HepG2 (cell line): ENCODE results near the gene ZBTB44. TPM values are rescaled to one million over a fixed set of nuclear protein-coding genes. Genes with fewer than 3 reads are reported as not detected.

Source experiments
- ATAC-seq: fragments of 200-7000 bp; cut with Tn5 transposase; 3 replicates; pipeline ENCODE4 v1.9.1; 2020; ENCODE audit warnings: mild to moderate bottlenecking, moderate library complexity
- BruUV-seq: library from RNA; stranded (reverse); fragments of 400-500 nt; replicated peaks from 2 replicates; lab custom pipeline; 2021; lab: Mats Ljungman, UMichigan
- CTCF ChIA-PET: fragments of 300-600 bp; formaldehyde crosslinking; extraction: SDS; loops from one replicate; lab custom pipeline; 2021; ENCODE audit warnings: low total read pairs, inconsistent platforms, low intra/inter-chr PET ratio; lab: Yijun Ruan, JAX
- POLR2A ChIA-PET: fragments of 350-600 bp; sonication (Branson Sonifier 250); formaldehyde crosslinking; loops from one replicate; lab custom pipeline; 2020; ENCODE audit warnings: antibody characterized with exemption, inconsistent platforms; lab: Yijun Ruan, JAX
- DNase-seq: peaks from one replicate; pipeline ENCODE4 v3.0.0-alpha.2; 2015; ENCODE audit warnings: low spot score
- FAIRE-seq: peaks from 3 replicates; lab custom pipeline; 2011; peaks lifted over from hg19 to GRCh38; lab: Jason Lieb, UNC
- H2AFZ ChIP-seq: one replicate; pipeline ENCODE4 v1.6.1; 2011; ENCODE audit warnings: low read length, inconsistent platforms
- H3K27ac ChIP-seq: fragments of 300-600 bp; 3 replicates; pipeline ENCODE4 v1.8.0; 2011; ENCODE audit warnings: mixed run types, mild to moderate bottlenecking, mixed read lengths, low read length, inconsistent platforms; ENCODE audit not compliant: insufficient read depth; ENCODE audit errors: extremely low read length
- H3K27me3 ChIP-seq, 2 experiments: fragments of 200-600 bp in 1 of 2; 2 replicates in 1 of 2; 3 replicates in 1 of 2; pipeline versions ENCODE4 v1.6.0 to v1.8.0; 2011; ENCODE audit warnings: low read length in 2 of 2, mild to moderate bottlenecking in 2 of 2, moderate library complexity in 2 of 2, inconsistent platforms in 1 of 2; ENCODE audit not compliant: insufficient read depth in 2 of 2, control insufficient read depth in 1 of 2
- H3K36me3 ChIP-seq, 2 experiments: fragments of 200-600 bp in 1 of 2; replicated peaks in 1 of 2; 2 replicates in 1 of 2; 3 replicates in 1 of 2; pipeline versions ENCODE4 v1.5.1 to v1.8.0; 2011; ENCODE audit warnings: low read length in 2 of 2, inconsistent platforms in 1 of 2; ENCODE audit not compliant: insufficient read depth in 2 of 2, control insufficient read depth in 1 of 2
- H3K4me1 ChIP-seq: 2 replicates; pipeline ENCODE4 v1.5.1; 2012; ENCODE audit warnings: low read length, inconsistent platforms; ENCODE audit not compliant: insufficient read depth
- H3K4me2 ChIP-seq: 2 replicates; pipeline ENCODE4 v1.6.0; 2011; ENCODE audit warnings: low read depth, low read length, inconsistent platforms
- H3K4me3 ChIP-seq, 3 experiments: fragments of 200-600 bp in 1 of 3; sonication (generic), shearing (Covaris generic) in 1 of 3; replicated peaks in 1 of 3; 2 replicates each; pipeline ENCODE4 v1.5.1; 2011 to 2016; ENCODE audit warnings: low read length in 3 of 3, inconsistent platforms in 2 of 3, low read depth in 2 of 3, mild to moderate bottlenecking in 2 of 3, control low read depth in 1 of 3, mixed read lengths in 1 of 3; ENCODE audit not compliant: insufficient read depth in 1 of 3
- H3K79me2 ChIP-seq: one replicate; pipeline ENCODE4 v1.6.1; 2011; ENCODE audit warnings: low read length, inconsistent platforms; ENCODE audit not compliant: insufficient read depth
- H3K9ac ChIP-seq: 2 replicates; pipeline ENCODE4 v1.6.0; 2011; ENCODE audit warnings: mild to moderate bottlenecking, low read depth, low read length, inconsistent platforms; ENCODE audit not compliant: insufficient read depth
- H3K9me3 ChIP-seq: 2 replicates; pipeline ENCODE4 v1.5.1; 2012; ENCODE audit warnings: mild to moderate bottlenecking, low read length
- H4K20me1 ChIP-seq: 2 replicates; pipeline ENCODE4 v1.6.0; 2011; ENCODE audit warnings: inconsistent platforms, mild to moderate bottlenecking, low read length, moderate library complexity; ENCODE audit not compliant: insufficient read depth
- HMGA1 ChIP-seq: sonication (generic); formaldehyde crosslinking; conservative IDR thresholded peaks from 2 replicates; pipeline ENCODE4 v1.4.0; 2020; ENCODE audit warnings: missing genetic modification reagents
- HOXA5 ChIP-seq: sonication (generic); formaldehyde crosslinking; IDR thresholded peaks from 2 replicates; pipeline ENCODE4 v1.4.0; 2020; ENCODE audit warnings: missing genetic modification reagents
- NFYB ChIP-seq: sonication (generic); formaldehyde crosslinking; IDR thresholded peaks from 2 replicates; pipeline ENCODE4 v1.4.0; 2020; ENCODE audit warnings: missing genetic modification reagents
- RFXAP ChIP-seq: sonication (generic); formaldehyde crosslinking; IDR thresholded peaks from 2 replicates; pipeline ENCODE4 v1.4.0; 2020; ENCODE audit warnings: missing genetic modification reagents, borderline replicate concordance
- ZNF761 ChIP-seq: sonication (generic); formaldehyde crosslinking; conservative IDR thresholded peaks from 2 replicates; pipeline ENCODE4 v1.4.0; 2020; ENCODE audit warnings: mild to moderate bottlenecking, missing genetic modification reagents
- WGBS: methylation state at CpG from one replicate; pipeline ENCODE4 v1.1.6; 2017; ENCODE audit warnings: low lambda C conversion rate; 5-methylcytosine and 5-hydroxymethylcytosine counted together
- in situ Hi-C: cut with HindIII; loops from 2 replicates; pipeline ENCODE4 v1.10.0; 2017; ENCODE audit warnings: low pct_unique_long_range_greater_than_20kb; ENCODE audit not compliant: extremely low pct_ligation_motif_present
- intact Hi-C: fragments of 100-400 bp; cut with micrococcal nuclease; formaldehyde crosslinking; loops from one replicate; pipeline ENCODE4 v1.10.0; 2022; ENCODE audit not compliant: unreplicated experiment
- polyA plus RNA-seq, 8 experiments: library from polyadenylated mRNA; depleted of rRNA in 3 of 8; stranded (reverse) in 7 of 8; unstranded in 1 of 8; fragments of >200 nt; fragmentation: Illumina TruSeq in 4 of 8; extraction: Trizol in 4 of 8; gene quantifications; 2 replicates each; pipeline versions ENCODE4 v1.2.1 to v1.2.3, GENCODE V29; 2011 to 2016; ENCODE audit warnings: low read depth in 4 of 8, missing spikeins in 1 of 8, mixed read lengths in 1 of 8; ENCODE audit not compliant: insufficient read depth in 1 of 8
- total RNA-seq, 5 experiments: library from RNA; depleted of rRNA; stranded (reverse); fragments of >200 nt; fragmentation: Illumina TruSeq; extraction: Trizol; gene quantifications; 2 replicates each; pipeline ENCODE4 v1.2.3, GENCODE V29; 2016; ENCODE audit warnings: low read depth in 1 of 5
- TF ChIP-seq, protein P1 (sequence below): sonication (generic); formaldehyde crosslinking; IDR thresholded peaks from 2 replicates; pipeline ENCODE4 v1.5.0; 2020; ENCODE audit warnings: missing genetic modification reagents
- TF ChIP-seq, protein P2 (sequence below): sonication (generic); formaldehyde crosslinking; IDR thresholded peaks from 2 replicates; pipeline ENCODE4 v1.4.0; 2020; ENCODE audit warnings: missing genetic modification reagents, mild to moderate bottlenecking, borderline replicate concordance
- TF ChIP-seq, protein P3 (sequence below): IDR thresholded peaks from 2 replicates; pipeline ENCODE4 v1.6.1; 2016; ENCODE audit warnings: mild to moderate bottlenecking, missing biosample characterization, missing genetic modification reagents

Gene ZBTB44
- total and polyA plus RNA-seq, 2 of the 13 experiments (the other 11 are each of a cell fraction or from before 2014, with no cell fraction given): 22.8 to 23.6 TPM

DNA sequence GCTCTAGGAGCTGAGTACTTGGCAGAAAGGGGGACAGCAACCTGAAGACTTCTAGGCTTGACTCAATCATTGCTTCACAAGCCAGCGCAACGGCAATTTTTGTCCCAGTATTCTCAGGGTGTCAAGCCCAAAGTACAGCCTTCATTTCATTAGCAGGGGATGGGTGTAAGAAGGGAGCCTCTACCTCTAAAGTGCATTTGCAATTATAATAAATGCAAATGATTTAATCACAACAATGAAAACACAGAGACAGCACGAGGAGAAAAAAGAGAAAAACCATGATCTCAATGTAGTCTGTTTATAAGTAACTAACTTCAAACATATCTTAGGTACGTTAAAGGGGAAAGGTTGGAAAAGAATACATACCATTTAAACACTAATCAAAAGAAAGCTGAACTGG, 34.7 kb downstream of the ZBTB44 start:
- in situ Hi-C loops (no loop called here), intact Hi-C loops (no loop called here)
- Histone ChIP-seq H3K27me3 (no peaks in the 10 kb centered on the region), H3K79me2 (no peaks in the 10 kb centered on the region), H3K4me3 (no peak overlapping the region), H4K20me1 (no peaks in the 10 kb centered on the region), H3K27ac (no peak overlapping the region), H3K36me3 (no peaks in the 10 kb centered on the region; a peak in 1 of 5 replicates), H2AFZ (no peak overlapping the region), H3K4me1 (peaks cover 10% of the 10 kb centered on the region), H3K9me3 (no peaks in the 10 kb centered on the region), H3K4me2 (no peak overlapping the region), H3K9ac (no peak overlapping the region)
- ChIA-PET CTCF (no interaction called here), POLR2A (no interaction called here)
- no peak for FAIRE-seq
- TF ChIP-seq, protein P1, sequence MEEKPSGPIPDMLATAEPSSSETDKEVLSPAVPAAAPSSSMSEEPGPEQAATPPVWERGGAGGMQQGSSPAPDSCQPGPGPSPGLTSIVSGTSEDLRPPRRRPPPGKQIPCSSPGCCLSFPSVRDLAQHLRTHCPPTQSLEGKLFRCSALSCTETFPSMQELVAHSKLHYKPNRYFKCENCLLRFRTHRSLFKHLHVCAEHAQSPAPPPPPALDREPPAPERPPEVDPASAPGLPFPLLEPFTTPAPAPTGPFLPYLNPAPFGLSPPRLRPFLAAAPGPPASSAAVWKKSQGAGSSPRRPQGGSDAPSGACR (CRISPR knock-in tag): no peak
- TF ChIP-seq, protein P2, sequence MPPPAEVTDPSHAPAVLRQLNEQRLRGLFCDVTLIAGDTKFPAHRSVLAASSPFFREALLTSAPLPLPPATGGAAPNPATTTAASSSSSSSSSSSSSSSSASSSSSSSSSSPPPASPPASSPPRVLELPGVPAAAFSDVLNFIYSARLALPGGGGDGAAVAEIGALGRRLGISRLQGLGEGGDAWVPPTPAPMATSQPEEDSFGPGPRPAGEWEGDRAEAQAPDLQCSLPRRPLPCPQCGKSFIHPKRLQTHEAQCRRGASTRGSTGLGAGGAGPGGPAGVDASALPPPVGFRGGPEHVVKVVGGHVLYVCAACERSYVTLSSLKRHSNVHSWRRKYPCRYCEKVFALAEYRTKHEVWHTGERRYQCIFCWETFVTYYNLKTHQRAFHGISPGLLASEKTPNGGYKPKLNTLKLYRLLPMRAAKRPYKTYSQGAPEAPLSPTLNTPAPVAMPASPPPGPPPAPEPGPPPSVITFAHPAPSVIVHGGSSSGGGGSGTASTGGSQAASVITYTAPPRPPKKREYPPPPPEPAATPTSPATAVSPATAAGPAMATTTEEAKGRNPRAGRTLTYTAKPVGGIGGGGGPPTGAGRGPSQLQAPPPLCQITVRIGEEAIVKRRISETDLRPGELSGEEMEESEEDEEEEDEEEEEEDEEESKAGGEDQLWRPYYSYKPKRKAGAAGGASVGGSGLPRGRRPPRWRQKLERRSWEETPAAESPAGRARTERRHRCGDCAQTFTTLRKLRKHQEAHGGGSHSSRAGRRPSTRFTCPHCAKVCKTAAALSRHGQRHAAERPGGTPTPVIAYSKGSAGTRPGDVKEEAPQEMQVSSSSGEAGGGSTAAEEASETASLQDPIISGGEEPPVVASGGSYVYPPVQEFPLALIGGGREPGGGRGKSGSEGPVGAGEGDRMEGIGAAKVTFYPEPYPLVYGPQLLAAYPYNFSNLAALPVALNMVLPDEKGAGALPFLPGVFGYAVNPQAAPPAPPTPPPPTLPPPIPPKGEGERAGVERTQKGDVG (CRISPR knock-in tag): no peak
- TF ChIP-seq HMGA1 (CRISPR knock-in tag) (no peak), ZNF761 (CRISPR knock-in tag) (no peak), RFXAP (CRISPR knock-in tag) (no peak), HOXA5 (no peak), NFYB (CRISPR knock-in tag) (no peak)
- TF ChIP-seq, protein P3, sequence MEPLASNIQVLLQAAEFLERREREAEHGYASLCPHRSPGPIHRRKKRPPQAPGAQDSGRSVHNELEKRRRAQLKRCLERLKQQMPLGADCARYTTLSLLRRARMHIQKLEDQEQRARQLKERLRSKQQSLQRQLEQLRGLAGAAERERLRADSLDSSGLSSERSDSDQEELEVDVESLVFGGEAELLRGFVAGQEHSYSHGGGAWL (CRISPR knock-in tag): no peak
- WGBS: 86% methylated on average over 4 of the region's 4 CpGs
- BruUV-seq: no TSS peak
- DNase-seq: no peak
- no peak for ATAC-seq
